GM15510 (cell line): ENCODE results near the gene RAMP2.

Experiments used
- POLR2A ChIP-seq: IDR thresholded peaks from 3 replicates; pipeline ENCODE4 v1.6.1; 2011; ENCODE audit warnings: borderline replicate concordance; ENCODE audit not compliant: insufficient read length; ENCODE audit errors: extremely low read depth

Gene RAMP2

GRCh38 chr17:42760652-42761581 is at the start of gene RAMP2:
Gene RAMP2, plus strand, starts transcription at chr17:42761227. Its CDS starts 35 bp downstream, at chr17:42761262.
- TF ChIP-seq POLR2A: no peak

- TF ChIP-seq POLR2A: no peak
Measured at GRCh38 chr17:42720996-42721583, 39.9 kb upstream of the RAMP2 start.

GRCh38 chr17:42723636-42724035 is 37.4 kb upstream of the RAMP2 start:
- TF ChIP-seq POLR2A: no peak

- no peak for TF ChIP-seq POLR2A
Measured at GRCh38 chr17:42725143-42725542, 35.9 kb upstream of the RAMP2 start.

GRCh38 chr17:42740699-42741098 is 20.3 kb upstream of the RAMP2 start:
- TF ChIP-seq POLR2A: no peak

- TF ChIP-seq POLR2A: no peak
Measured at GRCh38 chr17:42743595-42744282, 17.3 kb upstream of the RAMP2 start.

GRCh38 chr17:42744283-42744805 is 16.7 kb upstream of the RAMP2 start:
- no peak for TF ChIP-seq POLR2A

- TF ChIP-seq POLR2A: peak; percentile 68
Measured at GRCh38 chr17:42744806-42745617, 16.0 kb upstream of the RAMP2 start, which contains the start of gene EZH1. Gene EZH1, minus strand, starts transcription at chr17:42745040. Its CDS starts 16,099 bp downstream, at chr17:42728941.

- no peak for TF ChIP-seq POLR2A
Measured at GRCh38 chr17:42748202-42748907, 12.7 kb upstream of the RAMP2 start.

- no peak for TF ChIP-seq POLR2A
Measured at GRCh38 chr17:42748908-42749798, 11.9 kb upstream of the RAMP2 start.

GRCh38 chr17:42750739-42751344 is 10.2 kb upstream of the RAMP2 start:
- no peak for TF ChIP-seq POLR2A

GRCh38 chr17:42751628-42752027 is 9.4 kb upstream of the RAMP2 start:
- no peak for TF ChIP-seq POLR2A
